SK-N-SH (cell line): Measurements from ENCODE around the gene IL17RE. TPM values are rescaled to one million over a fixed set of nuclear protein-coding genes. Genes with fewer than 3 reads are reported as not detected.

Source experiments
- CTCF ChIA-PET: fragments of 300-600, 350-600 bp; formaldehyde crosslinking; extraction: SDS; loops from one replicate; lab custom pipeline; 2021; lab: Yijun Ruan, JAX
- POLR2A ChIA-PET: fragments of 350-600 bp; sonication (Branson Sonifier 250); formaldehyde crosslinking; extraction: SDS; loops from one replicate; lab custom pipeline; 2020; ENCODE audit warnings: antibody characterized with exemption, inconsistent platforms; lab: Yijun Ruan, JAX
- DNase-seq: peaks from one replicate; pipeline ENCODE4 v3.0.0; 2012
- H2AFZ ChIP-seq: fragments of 200-600 bp; sonication (generic); 2 replicates; pipeline ENCODE4 v1.8.1; 2016; ENCODE audit warnings: antibody characterized with exemption, mild to moderate bottlenecking, low read depth
- H3F3A ChIP-seq: fragments of 200-600 bp; sonication (generic); replicated peaks from 2 replicates; pipeline ENCODE3; 2016; ENCODE audit warnings: antibody characterized with exemption, mild to moderate bottlenecking; ENCODE audit not compliant: insufficient read depth
- H3K27ac ChIP-seq, 2 experiments: fragments of 200-500 bp in 1 of 2; fragments of 200-600 bp in 1 of 2; sonication (Bioruptor generic) in 1 of 2; sonication (generic), shearing (Covaris generic) in 1 of 2; 2 replicates each; pipeline versions ENCODE4 v1.5.1 to v1.6.1; 2014 to 2016; ENCODE audit warnings: low read depth in 2 of 2, inconsistent platforms in 1 of 2, low read length in 1 of 2, mild to moderate bottlenecking in 1 of 2, mixed read lengths in 1 of 2
- H3K27me3 ChIP-seq: fragments of 200-600 bp; sonication (generic), shearing (Covaris generic); 2 replicates; pipeline ENCODE4 v1.6.1; 2016; ENCODE audit warnings: mixed run types; ENCODE audit not compliant: insufficient read depth
- H3K36me3 ChIP-seq, 2 experiments: fragments of 200-500 bp in 1 of 2; fragments of 200-600 bp in 1 of 2; sonication (Bioruptor generic) in 1 of 2; sonication (generic) in 1 of 2; replicated peaks in 1 of 2; 2 replicates each; pipeline versions ENCODE3 to v1.5.1; 2014 to 2016; ENCODE audit warnings: low read length in 1 of 2, mild to moderate bottlenecking in 1 of 2; ENCODE audit not compliant: insufficient read depth in 2 of 2, control insufficient read depth in 1 of 2
- H3K4me1 ChIP-seq, 2 experiments: fragments of 200-500 bp in 1 of 2; fragments of 200-600 bp in 1 of 2; sonication (Bioruptor generic) in 1 of 2; sonication (generic), shearing (Covaris generic) in 1 of 2; 2 replicates each; pipeline versions ENCODE4 v1.5.1 to v1.6.1; 2014 to 2016; ENCODE audit warnings: low read depth in 1 of 2, low read length in 1 of 2, mixed run types in 1 of 2; ENCODE audit not compliant: insufficient read depth in 2 of 2, control insufficient read depth in 1 of 2
- H3K4me2 ChIP-seq: fragments of 200-600 bp; sonication (generic), shearing (Covaris generic); 2 replicates; pipeline ENCODE4 v1.6.1; 2017; ENCODE audit warnings: mixed run types
- H3K4me3 ChIP-seq, 2 experiments: fragments of 200-500 bp in 1 of 2; fragments of 200-600 bp in 1 of 2; sonication (Bioruptor generic) in 1 of 2; sonication (generic), shearing (Covaris generic) in 1 of 2; 2 replicates each; pipeline versions ENCODE4 v1.5.1 to v1.8.1; 2014 to 2016; ENCODE audit warnings: low read depth in 2 of 2, inconsistent platforms in 1 of 2, low read length in 1 of 2, mild to moderate bottlenecking in 1 of 2, mixed read lengths in 1 of 2, moderate library complexity in 1 of 2
- H3K79me2 ChIP-seq: fragments of 200-600 bp; sonication (generic); 2 replicates; pipeline ENCODE4 v1.8.1; 2017; ENCODE audit warnings: mild to moderate bottlenecking; ENCODE audit not compliant: insufficient read depth
- H3K9ac ChIP-seq: fragments of 200-600 bp; sonication (generic); 2 replicates; pipeline ENCODE4 v1.6.1; 2017; ENCODE audit warnings: mixed run types
- H3K9me2 ChIP-seq: fragments of 200-600 bp; sonication (generic); 2 replicates; pipeline ENCODE4 v1.6.1; 2017; ENCODE audit warnings: mixed run types
- H3K9me3 ChIP-seq: fragments of 200-600 bp; sonication (generic); 2 replicates; pipeline ENCODE4 v1.6.1; 2017; ENCODE audit warnings: mixed run types, mild to moderate bottlenecking, moderate library complexity
- H4K20me1 ChIP-seq: fragments of 200-600 bp; sonication (generic); 2 replicates; pipeline ENCODE4 v1.6.1; 2017; ENCODE audit warnings: mild to moderate bottlenecking, mixed run types; ENCODE audit not compliant: insufficient read depth
- CHD2 ChIP-seq: fragments of 150-350 bp; IDR thresholded peaks from 2 replicates; pipeline ENCODE4 v1.6.1; 2018; ENCODE audit warnings: low read length; ENCODE audit not compliant: partially characterized antibody
- FOXM1 ChIP-seq: IDR thresholded peaks from 2 replicates; pipeline ENCODE4 v1.4.0; 2012; ENCODE audit warnings: low read depth, mild to moderate bottlenecking
- JUND ChIP-seq: IDR thresholded peaks from 2 replicates; pipeline ENCODE4 v1.4.0; 2012
- MAX ChIP-seq: IDR thresholded peaks from 2 replicates; pipeline ENCODE4 v1.4.0; 2012; ENCODE audit warnings: low read depth
- MEF2A ChIP-seq: IDR thresholded peaks from 2 replicates; pipeline ENCODE4 v1.4.0; 2012; ENCODE audit warnings: low read depth, borderline replicate concordance
- MXI1 ChIP-seq: IDR thresholded peaks from 2 replicates; pipeline ENCODE4 v1.6.1; 2012; ENCODE audit warnings: mild to moderate bottlenecking, low read depth, low read length, improper control_type of control experiment
- NFIC ChIP-seq: IDR thresholded peaks from 2 replicates; pipeline ENCODE4 v1.4.0; 2012; ENCODE audit warnings: borderline replicate concordance
- NRF1 ChIP-seq: IDR thresholded peaks from 2 replicates; pipeline ENCODE4 v1.6.1; 2012; ENCODE audit warnings: low read depth, mild to moderate bottlenecking, low read length
- POLR2AphosphoS5 ChIP-seq: IDR thresholded peaks from 2 replicates; pipeline ENCODE4 v1.6.1; 2012; ENCODE audit warnings: low read depth, low read length
- RAD21 ChIP-seq: IDR thresholded peaks from 2 replicates; pipeline ENCODE4 v1.6.1; 2012; ENCODE audit warnings: mild to moderate bottlenecking, low read length
- RCOR1 ChIP-seq: fragments of 150-350 bp; IDR thresholded peaks from 2 replicates; pipeline ENCODE4 v1.6.1; 2017; ENCODE audit warnings: antibody characterized with exemption, low read length
- SMC3 ChIP-seq: IDR thresholded peaks from 2 replicates; pipeline ENCODE4 v1.6.1; 2012; ENCODE audit warnings: low read depth, low read length, improper control_type of control experiment
- TAF1 ChIP-seq: IDR thresholded peaks from 2 replicates; pipeline ENCODE4 v1.6.1; 2012; ENCODE audit warnings: low read depth, mild to moderate bottlenecking, low read length, moderate library complexity, borderline replicate concordance
- TEAD4 ChIP-seq: IDR thresholded peaks from 2 replicates; pipeline ENCODE4 v1.4.0; 2012; ENCODE audit warnings: mild to moderate bottlenecking, borderline replicate concordance; ENCODE audit not compliant: insufficient read depth
- USF1 ChIP-seq: IDR thresholded peaks from 2 replicates; pipeline ENCODE4 v1.4.0; 2012; ENCODE audit warnings: low read depth, borderline replicate concordance
- ZBTB33 ChIP-seq: IDR thresholded peaks from 2 replicates; pipeline ENCODE4 v1.4.0; 2012; ENCODE audit warnings: low read depth, borderline replicate concordance
- WGBS: methylation state at CpG from one replicate; pipeline ENCODE4 v1.1.6; 2017; ENCODE audit warnings: low lambda C conversion rate; 5-methylcytosine and 5-hydroxymethylcytosine counted together
- polyA plus RNA-seq, 3 experiments: library from polyadenylated mRNA; depleted of rRNA; stranded (reverse); fragments of >200 nt; gene quantifications; 2 replicates each; pipeline ENCODE4 v1.2.3, GENCODE V29; 2012

The IL17RE gene
- polyA plus RNA-seq, 1 of the 3 experiments (the other 2 are of a cell fraction), result 0.95 TPM

DNA sequence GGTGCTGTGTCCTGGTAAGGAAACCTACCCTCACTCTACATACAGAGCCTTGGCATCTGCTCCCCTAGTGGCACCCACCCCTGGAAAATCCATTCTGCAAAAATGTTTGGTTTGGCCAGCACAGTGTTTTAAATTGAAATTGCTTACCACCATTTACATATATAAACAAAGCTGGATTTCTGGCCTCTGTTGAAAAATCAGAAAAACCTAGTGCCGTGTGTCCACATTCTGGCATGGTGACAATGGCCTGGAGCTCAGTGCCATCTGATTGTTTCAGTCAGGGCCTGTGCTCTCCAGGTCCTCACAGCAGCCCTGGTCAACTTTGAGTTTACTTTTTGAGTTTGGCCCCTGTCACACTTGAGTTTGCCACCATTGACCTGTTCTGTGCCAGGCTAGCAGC lies 11.4 kb downstream of the IL17RE start:
- 82% methylated on average over 1 of the region's 1 CpG for WGBS
- POLR2A ChIA-PET, result interaction anchor here (0.6 to 1.9 kb wide), 4 partner anchors 16 to 65 kb away, joined by 3 to 6 read pairs (median 4); partner anchors contain the start of gene JAGN1

More for the DNA sequence above, 11.4 kb downstream of the IL17RE start:
- Histone ChIP-seq H3K27ac (peak overlapping the region in 1 of 2 experiments; percentile 65; a peak in 2 of 4 replicates), H2AFZ (no peak overlapping the region), H3K9me3 (no peaks in the 10 kb centered on the region), H3K36me3 (no peaks in the 10 kb centered on the region), H3K4me1 (peaks cover 6 to 44% of the 10 kb centered on the region in 2 experiments; a peak in 3 of 4 replicates), H3K9ac (no peak overlapping the region), H3K4me3 (no peak overlapping the region), H3F3A (peaks cover 6% of the 10 kb centered on the region), H3K79me2 (no peaks in the 10 kb centered on the region), H3K27me3 (no peaks in the 10 kb centered on the region), H3K9me2 (no peaks in the 10 kb centered on the region), H4K20me1 (no peaks in the 10 kb centered on the region), H3K4me2 (no peak overlapping the region)
- CTCF ChIA-PET, result interaction anchor here (0.7 to 3.9 kb wide), 6 partner anchors 10 to 67 kb away, joined by 3 to 33 read pairs (median 6); partner anchors contain the start of gene CRELD1
- peak; percentile 45 for DNase-seq
- no peak for TF ChIP-seq TAF1
- TF ChIP-seq FOXM1, result no peak
- TF ChIP-seq JUND, result no peak
- no peak for TF ChIP-seq POLR2AphosphoS5
- no peak for TF ChIP-seq NFIC
- TF ChIP-seq CHD2, result no peak
- TF ChIP-seq MEF2A, result no peak
- TF ChIP-seq TEAD4, result no peak
- no peak for TF ChIP-seq MAX
- TF ChIP-seq USF1, result no peak
- no peak for TF ChIP-seq SMC3
- no peak for TF ChIP-seq RAD21
- no peak for TF ChIP-seq RCOR1
- no peak for TF ChIP-seq ZBTB33
- no peak for TF ChIP-seq MXI1
- no peak for TF ChIP-seq NRF1
